ENCODE data around the gene SETBP1. TPM values are rescaled to one million over a fixed set of nuclear protein-coding genes. Genes with fewer than 3 reads are reported as not detected.

Gene SETBP1
- total RNA-seq, 1 experiment from 2014 or later: 14.0 TPM

DNA sequence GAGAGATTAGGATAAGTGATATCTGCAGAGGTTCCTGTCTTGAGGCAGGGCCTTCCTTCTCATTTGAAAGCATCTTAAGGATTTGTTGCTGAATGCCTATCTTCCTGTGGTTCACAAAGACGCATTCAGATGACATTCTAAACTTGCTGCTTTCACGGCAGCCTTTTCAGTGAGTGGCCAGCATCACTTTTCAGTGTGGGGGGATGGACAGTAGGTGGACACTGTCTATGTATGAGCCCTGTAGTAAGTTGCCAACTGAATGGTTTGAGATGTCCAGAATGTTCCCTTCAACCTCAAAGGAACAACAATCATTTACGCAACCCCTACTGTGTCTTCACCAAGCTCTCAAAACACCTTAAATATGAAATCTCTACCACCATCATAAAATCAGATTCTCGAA lies 46.6 kb downstream of the SETBP1 start:
- Histone ChIP-seq H3K36me3 (ENCODE audit: insufficient read depth, low read length, poor library complexity, severe bottlenecking) (no peaks in the 10 kb centered on the region), H3K4me1 (ENCODE audit: insufficient read depth, low read length, poor library complexity, severe bottlenecking) (peaks cover 35% of the 10 kb centered on the region), H3K9me3 (ENCODE audit: low read depth, low read length, poor library complexity, severe bottlenecking) (no peaks in the 10 kb centered on the region), H3K27ac (ENCODE audit: low read depth, low read length, poor library complexity, severe bottlenecking) (no peak overlapping the region), H3K27me3 (replicated peaks; ENCODE audit: insufficient read depth, low read depth, low read length, poor library complexity) (no peaks in the 10 kb centered on the region), H3K4me3 (ENCODE audit: low read depth, low read length, poor library complexity, severe bottlenecking) (no peak overlapping the region)
- TF ChIP-seq, protein P1, sequence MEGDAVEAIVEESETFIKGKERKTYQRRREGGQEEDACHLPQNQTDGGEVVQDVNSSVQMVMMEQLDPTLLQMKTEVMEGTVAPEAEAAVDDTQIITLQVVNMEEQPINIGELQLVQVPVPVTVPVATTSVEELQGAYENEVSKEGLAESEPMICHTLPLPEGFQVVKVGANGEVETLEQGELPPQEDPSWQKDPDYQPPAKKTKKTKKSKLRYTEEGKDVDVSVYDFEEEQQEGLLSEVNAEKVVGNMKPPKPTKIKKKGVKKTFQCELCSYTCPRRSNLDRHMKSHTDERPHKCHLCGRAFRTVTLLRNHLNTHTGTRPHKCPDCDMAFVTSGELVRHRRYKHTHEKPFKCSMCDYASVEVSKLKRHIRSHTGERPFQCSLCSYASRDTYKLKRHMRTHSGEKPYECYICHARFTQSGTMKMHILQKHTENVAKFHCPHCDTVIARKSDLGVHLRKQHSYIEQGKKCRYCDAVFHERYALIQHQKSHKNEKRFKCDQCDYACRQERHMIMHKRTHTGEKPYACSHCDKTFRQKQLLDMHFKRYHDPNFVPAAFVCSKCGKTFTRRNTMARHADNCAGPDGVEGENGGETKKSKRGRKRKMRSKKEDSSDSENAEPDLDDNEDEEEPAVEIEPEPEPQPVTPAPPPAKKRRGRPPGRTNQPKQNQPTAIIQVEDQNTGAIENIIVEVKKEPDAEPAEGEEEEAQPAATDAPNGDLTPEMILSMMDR (conservative IDR thresholded peaks at IDR 0.05; ENCODE audit: low read depth, low read length): no peak
- no peak for TF ChIP-seq EZH2 (IDR thresholded peaks at IDR 0.05; ENCODE audit: borderline replicate concordance, low read depth, low read length, poor library complexity, severe bottlenecking)
- ChIA-PET CTCF (no interaction called here), POLR2A (ENCODE audit: low non-redundant PET) (no interaction called here)
- intact Hi-C loops (cut with micrococcal nuclease; ENCODE audit: unreplicated experiment): no loop called here
- DNase-seq (ENCODE audit: low spot score): no peak
- no TSS peak for BruUV-seq (replicated peaks)

DNA sequence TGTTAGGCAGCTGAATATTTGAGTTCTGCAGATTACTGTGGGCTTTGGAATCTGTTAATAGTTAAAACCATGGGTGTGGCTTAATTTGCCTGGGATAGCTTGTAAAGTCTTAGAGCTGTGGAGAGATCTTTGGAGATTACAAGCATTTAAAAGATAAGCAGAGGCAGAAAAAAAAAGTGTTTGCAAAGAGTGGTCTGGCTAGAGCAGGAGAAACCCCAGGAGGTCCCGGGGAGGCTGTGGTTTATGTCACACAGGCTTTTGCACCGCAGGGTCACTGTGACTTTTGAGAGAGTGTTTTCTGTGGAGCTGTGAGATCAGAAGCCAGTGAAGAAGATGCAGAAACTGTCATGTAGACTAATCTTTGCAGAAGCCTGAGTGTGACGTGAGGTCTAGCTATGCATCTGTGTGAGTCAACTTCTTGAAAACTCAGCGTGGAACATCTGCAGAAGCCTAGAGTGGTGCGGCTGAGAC lies 49.0 kb downstream of the SETBP1 start:
- CTCF ChIA-PET: no interaction called here
- H3K36me3 ChIP-seq (ENCODE audit: insufficient read depth, low read length, poor library complexity, severe bottlenecking): no peaks in the 10 kb centered on the region
- BruUV-seq (replicated peaks): no TSS peak
- peak; percentile 52 for DNase-seq (ENCODE audit: low spot score)
- no peaks in the 10 kb centered on the region for H3K9me3 ChIP-seq (ENCODE audit: low read depth, low read length, poor library complexity, severe bottlenecking)
- TF ChIP-seq, protein P1 (conservative IDR thresholded peaks at IDR 0.05; ENCODE audit: low read depth, low read length): no peak
- no peak overlapping the region for H3K4me3 ChIP-seq (ENCODE audit: low read depth, low read length, poor library complexity, severe bottlenecking)
- no peaks in the 10 kb centered on the region for H3K27me3 ChIP-seq (replicated peaks; ENCODE audit: insufficient read depth, low read depth, low read length, poor library complexity)
- POLR2A ChIA-PET (ENCODE audit: low non-redundant PET): no interaction called here
- H3K27ac ChIP-seq (ENCODE audit: low read depth, low read length, poor library complexity, severe bottlenecking): no peak overlapping the region
- intact Hi-C loops (cut with micrococcal nuclease; ENCODE audit: unreplicated experiment): no loop called here
- H3K4me1 ChIP-seq (ENCODE audit: insufficient read depth, low read length, poor library complexity, severe bottlenecking): peaks cover 22% of the 10 kb centered on the region

DNA sequence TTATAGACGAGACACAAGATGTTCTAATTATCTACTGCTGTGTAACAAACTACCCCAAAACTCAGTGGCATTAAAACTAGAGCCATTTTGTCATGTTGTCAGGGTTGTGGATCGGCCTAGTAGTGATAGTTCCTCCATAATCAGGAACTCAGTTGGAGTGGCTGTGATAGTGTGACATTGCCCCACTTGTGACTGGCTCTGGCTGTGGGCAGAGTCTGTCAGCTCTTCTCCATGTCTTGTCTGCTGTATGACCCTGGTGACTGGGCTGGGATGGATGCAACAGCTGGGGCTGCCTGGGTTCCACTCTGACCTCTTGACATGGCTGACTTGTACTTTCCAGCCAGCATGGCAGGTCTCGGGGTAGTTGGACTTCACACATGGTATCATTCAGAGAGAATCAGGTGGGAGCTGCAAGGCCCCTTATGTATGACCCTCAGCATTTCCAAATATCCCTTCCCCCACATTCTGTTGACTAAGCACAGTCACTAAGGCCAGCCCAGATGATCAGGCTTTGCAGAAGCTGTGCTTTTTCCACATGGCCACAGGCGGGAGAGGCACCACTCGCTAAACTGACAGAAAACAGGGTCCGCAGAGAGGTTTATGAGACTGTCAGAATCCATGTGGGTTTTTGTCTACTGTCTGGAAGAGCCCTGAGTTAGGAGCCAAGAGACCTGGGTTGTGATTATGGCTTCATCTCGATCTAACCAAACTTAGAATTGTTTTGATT lies 50.3 kb downstream of the SETBP1 start:
- H3K9me3 ChIP-seq (ENCODE audit: low read depth, low read length, poor library complexity, severe bottlenecking): no peaks in the 10 kb centered on the region
- TF ChIP-seq, protein P1 (conservative IDR thresholded peaks at IDR 0.05; ENCODE audit: low read depth, low read length): no peak
- no peak for TF ChIP-seq EZH2 (IDR thresholded peaks at IDR 0.05; ENCODE audit: borderline replicate concordance, low read depth, low read length, poor library complexity, severe bottlenecking)
- ChIA-PET POLR2A (ENCODE audit: low non-redundant PET) (no interaction called here), CTCF (no interaction called here)
- H3K36me3 ChIP-seq (ENCODE audit: insufficient read depth, low read length, poor library complexity, severe bottlenecking): no peaks in the 10 kb centered on the region
- no TSS peak for BruUV-seq (replicated peaks)
- no peak for DNase-seq (ENCODE audit: low spot score)
- intact Hi-C loops (cut with micrococcal nuclease; ENCODE audit: unreplicated experiment): no loop called here
- H3K4me3 ChIP-seq (ENCODE audit: low read depth, low read length, poor library complexity, severe bottlenecking): no peak overlapping the region
- peaks cover 9% of the 10 kb centered on the region for H3K4me1 ChIP-seq (ENCODE audit: insufficient read depth, low read length, poor library complexity, severe bottlenecking)
- H3K27ac ChIP-seq (ENCODE audit: low read depth, low read length, poor library complexity, severe bottlenecking): no peak overlapping the region
- no peaks in the 10 kb centered on the region for H3K27me3 ChIP-seq (replicated peaks; ENCODE audit: insufficient read depth, low read depth, low read length, poor library complexity)
